Stimulated activated CD4-positive, alpha-beta T cell treated with anti-CD3 and anti-CD28 coated beads, Interleukin-15, amount 100 ng/mL, for 1 hour (primary cell): Measurements from ENCODE around the gene LRG1.

ENCODE experiments used
- DNase-seq, 2 donors: peaks; one replicate each; pipeline ENCODE4 v3.0.0-alpha.2; 2020; ENCODE audit warnings: low read depth in 1 of 2, low spot score in 1 of 2

The LRG1 gene

GRCh38 chr19:4496304-4496703, 43.5 kb downstream of the LRG1 start:
- DNase-seq = no peak

- no peak for DNase-seq
Observed at GRCh38 chr19:4495471-4495870, 44.4 kb downstream of the LRG1 start.

GRCh38 chr19:4494691-4495064, 45.2 kb downstream of the LRG1 start:
- DNase-seq = no peak

- no peak for DNase-seq
Observed at GRCh38 chr19:4493929-4494690, 45.7 kb downstream of the LRG1 start.

- no peak for DNase-seq
Observed at GRCh38 chr19:4493104-4493928, 46.5 kb downstream of the LRG1 start.

- DNase-seq = no peak
Observed at GRCh38 chr19:4492337-4493103, 47.3 kb downstream of the LRG1 start.

- DNase-seq = no peak
Observed at GRCh38 chr19:4491446-4491845, 48.4 kb downstream of the LRG1 start.

GRCh38 chr19:4488496-4488895, 51.3 kb downstream of the LRG1 start:
- no peak for DNase-seq

- no peak for DNase-seq
Observed at GRCh38 chr19:4487572-4487971, 52.3 kb downstream of the LRG1 start.
